SK-N-MC (cell line): ENCODE results near the gene ALKBH5.

ENCODE experiments used
- EZH2 ChIP-seq: fragments of 200-600 bp; sonication (generic); IDR thresholded peaks from one replicate; pipeline ENCODE4 v1.6.1; 2017; ENCODE audit warnings: antibody characterized with exemption
- POLR2AphosphoS5 ChIP-seq: IDR thresholded peaks from 2 replicates; pipeline ENCODE4 v1.6.1; 2012; ENCODE audit warnings: mild to moderate bottlenecking, low read depth, low read length, borderline replicate concordance

GRCh38 chr17:18181358-18181757, 2.3 kb upstream of the ALKBH5 start:
- TF ChIP-seq EZH2 (no peak), POLR2AphosphoS5 (no peak)
